Upper lobe of left lung (tissue), 6 donors: ENCODE data around the gene ABHD1. TPM values are rescaled to one million over a fixed set of nuclear protein-coding genes. Genes with fewer than 3 reads are reported as not detected.
A peak's percentile ranks its signal among the peaks of the same experiment; 100 is the strongest.

Experiments used
- ATAC-seq, 2 donors: fragments of 200-7000 bp; cut with Tn5 transposase; one replicate each; pipeline ENCODE4 v1.9.1; 2022; ENCODE audit warnings: mild to moderate bottlenecking in 2 of 2, moderate library complexity in 2 of 2; ENCODE audit not compliant: low FRiP score in 2 of 2
- DNase-seq, 2 donors: peaks; one replicate each; pipeline ENCODE4 v3.0.0-alpha.2; 2019 to 2020
- H3K27ac ChIP-seq, 4 donors: fragments of 200-600 bp; sonication (generic); one replicate each; pipeline ENCODE4 v1.5.1; 2016 to 2019
- H3K27me3 ChIP-seq, 4 donors: fragments of 200-600 bp; sonication (generic); one replicate each; pipeline ENCODE4 v1.5.1; 2017 to 2019
- H3K36me3 ChIP-seq, 4 donors: fragments of 200-600 bp; sonication (generic); one replicate each; pipeline ENCODE4 v1.5.1; 2016 to 2019
- H3K4me1 ChIP-seq, 4 donors: fragments of 200-600 bp; sonication (generic); one replicate each; pipeline ENCODE4 v1.5.1; 2018 to 2019
- H3K4me3 ChIP-seq, 4 donors: fragments of 200-600 bp; sonication (generic); one replicate each; pipeline ENCODE4 v1.5.1; 2017 to 2019; ENCODE audit warnings: mild to moderate bottlenecking in 2 of 4, moderate library complexity in 1 of 4
- H3K9me3 ChIP-seq, 4 donors: fragments of 200-600 bp; sonication (generic); one replicate each; pipeline ENCODE4 v1.5.1; 2018 to 2019
- EP300 ChIP-seq, 4 donors: sonication (generic); formaldehyde crosslinking; IDR thresholded peaks; one replicate each; pipeline ENCODE4 v1.5.1; 2017; ENCODE audit warnings: antibody characterized with exemption in 4 of 4, control low read depth in 2 of 4
- POLR2A ChIP-seq, 4 donors: fragments of 450-650 bp; IDR thresholded peaks; one replicate each; pipeline ENCODE4 v1.5.1; 2016 to 2017; ENCODE audit warnings: antibody characterized with exemption in 4 of 4, mild to moderate bottlenecking in 2 of 4
- POLR2AphosphoS5 ChIP-seq, 2 donors: sonication (generic); formaldehyde crosslinking; IDR thresholded peaks; one replicate each; pipeline ENCODE4 v1.5.1; 2017; ENCODE audit warnings: antibody characterized with exemption in 2 of 2
- WGBS, 2 donors: methylation state at CpG; one replicate each; pipeline ENCODE4 v1.1.5; 2017 to 2018; 5-methylcytosine and 5-hydroxymethylcytosine counted together
- total RNA-seq, 6 donors: library from RNA; depleted of rRNA in 4 of 6; stranded (reverse); fragments of >200 nt in 4 of 6; gene quantifications; one replicate each; pipeline versions ENCODE4 v1.1.0 to v1.2.1, GENCODE V29; 2016 to 2021
- TF ChIP-seq, protein P1 (sequence below), 6 experiments: fragments of 450-650 bp in 4 of 6; fragments of 200-600 bp in 2 of 6; sonication (generic) in 2 of 6; IDR thresholded peaks; one replicate each; pipeline ENCODE4 v1.5.1; 2016 to 2019; ENCODE audit warnings: antibody characterized with exemption in 6 of 6
- donor health status: DM: no; HTN: no; CAD: no; lungs with moderate emphysema.
- donor health status: DM: no; HTN: yes; CAD: no; lungs with severe emphysema.

The ABHD1 gene
- total RNA-seq, 6 donors from 2014 or later = 0.10 to 0.30 (median 0.11) TPM; not detected in 3

- no peak for DNase-seq
- H3K36me3 ChIP-seq = no peaks in the 10 kb centered on the region
- H3K4me3 ChIP-seq = no peak overlapping the region
- H3K27me3 ChIP-seq = no peaks in the 10 kb centered on the region
- TF ChIP-seq POLR2AphosphoS5 (IDR thresholded peaks at IDR 0.05) (no peak), POLR2A (IDR thresholded peaks at IDR 0.05) (no peak), EP300 (IDR thresholded peaks at IDR 0.05) (no peak)
- TF ChIP-seq, protein P1, sequence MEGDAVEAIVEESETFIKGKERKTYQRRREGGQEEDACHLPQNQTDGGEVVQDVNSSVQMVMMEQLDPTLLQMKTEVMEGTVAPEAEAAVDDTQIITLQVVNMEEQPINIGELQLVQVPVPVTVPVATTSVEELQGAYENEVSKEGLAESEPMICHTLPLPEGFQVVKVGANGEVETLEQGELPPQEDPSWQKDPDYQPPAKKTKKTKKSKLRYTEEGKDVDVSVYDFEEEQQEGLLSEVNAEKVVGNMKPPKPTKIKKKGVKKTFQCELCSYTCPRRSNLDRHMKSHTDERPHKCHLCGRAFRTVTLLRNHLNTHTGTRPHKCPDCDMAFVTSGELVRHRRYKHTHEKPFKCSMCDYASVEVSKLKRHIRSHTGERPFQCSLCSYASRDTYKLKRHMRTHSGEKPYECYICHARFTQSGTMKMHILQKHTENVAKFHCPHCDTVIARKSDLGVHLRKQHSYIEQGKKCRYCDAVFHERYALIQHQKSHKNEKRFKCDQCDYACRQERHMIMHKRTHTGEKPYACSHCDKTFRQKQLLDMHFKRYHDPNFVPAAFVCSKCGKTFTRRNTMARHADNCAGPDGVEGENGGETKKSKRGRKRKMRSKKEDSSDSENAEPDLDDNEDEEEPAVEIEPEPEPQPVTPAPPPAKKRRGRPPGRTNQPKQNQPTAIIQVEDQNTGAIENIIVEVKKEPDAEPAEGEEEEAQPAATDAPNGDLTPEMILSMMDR (IDR thresholded peaks at IDR 0.05) = no peak
- no peaks in the 10 kb centered on the region for H3K9me3 ChIP-seq
- 88 to 94% methylated on average over 8 of the region's 8 CpGs for WGBS, 2 donors
- no peaks in the 10 kb centered on the region for H3K4me1 ChIP-seq
- no peak overlapping the region for H3K27ac ChIP-seq
- no peak for ATAC-seq
Measured at GRCh38 chr2:27147935-27148334, 24.3 kb downstream of the ABHD1 start.

GRCh38 chr2:27148801-27149439 is 25.3 kb downstream of the ABHD1 start, which contains the start of gene TCF23:
Gene TCF23, plus strand, starts transcription at chr2:27149004. Its CDS starts 130 bp downstream, at chr2:27149134.
- no peak within 1 kb of the TSS for H3K27ac ChIP-seq
- H3K27me3 ChIP-seq = no peaks in the 10 kb centered on the region
- ATAC-seq (peak in 1 of 2 donors; percentile 50), DNase-seq (no peak)
- TF ChIP-seq, protein P1 (IDR thresholded peaks at IDR 0.05) = no peak
- no peak for TF ChIP-seq POLR2AphosphoS5 (IDR thresholded peaks at IDR 0.05)
- no peaks in the 10 kb centered on the region for H3K9me3 ChIP-seq
- no peaks in the 10 kb centered on the region for H3K4me1 ChIP-seq
- no peaks in the 10 kb centered on the region for H3K36me3 ChIP-seq
- 68 to 77% methylated on average over 4 to 12 of the region's 12 CpGs for WGBS, 2 donors
- H3K4me3 ChIP-seq = no peak within 1 kb of the TSS

DNA sequence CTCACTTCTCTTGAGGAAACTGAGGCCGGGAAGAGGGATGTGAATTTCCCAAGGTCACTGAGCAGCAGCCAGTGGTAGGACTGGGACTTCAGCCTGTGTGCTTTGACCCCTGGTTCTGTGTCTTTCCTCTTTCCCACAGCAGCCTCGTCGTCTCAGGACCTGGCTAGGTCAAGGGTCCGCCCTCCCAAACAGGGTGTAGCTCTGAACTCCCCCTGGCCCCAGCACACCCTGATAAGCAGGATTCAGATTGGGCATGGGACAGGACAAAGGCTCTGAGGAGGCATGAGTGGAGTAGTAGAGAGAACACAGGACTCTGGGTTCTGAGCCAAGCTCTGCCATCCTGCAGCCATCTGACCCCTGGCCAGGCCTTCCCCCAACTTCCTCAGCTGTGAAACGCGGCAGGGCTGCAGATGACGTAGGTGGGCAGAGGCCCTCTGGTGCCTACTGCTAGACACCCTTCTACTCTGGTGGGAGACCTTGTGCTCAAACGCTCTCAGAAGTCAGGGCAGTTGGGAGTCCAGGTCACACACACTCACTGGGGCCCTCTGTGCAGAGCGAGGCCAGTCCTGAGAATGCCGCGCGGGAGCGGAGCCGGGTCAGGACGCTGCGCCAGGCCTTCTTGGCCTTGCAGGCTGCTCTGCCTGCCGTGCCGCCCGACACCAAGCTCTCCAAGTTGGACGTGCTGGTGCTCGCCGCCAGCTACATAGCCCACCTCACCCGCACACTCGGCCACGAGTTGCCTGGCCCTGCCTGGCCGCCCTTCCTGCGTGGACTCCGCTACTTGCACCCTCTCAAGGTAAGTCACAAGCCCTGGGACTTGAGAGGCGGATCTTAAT is 26.2 kb downstream of the ABHD1 start:
- Histone ChIP-seq H3K9me3 (no peaks in the 10 kb centered on the region), H3K36me3 (no peaks in the 10 kb centered on the region), H3K4me3 (no peak overlapping the region), H3K4me1 (no peaks in the 10 kb centered on the region), H3K27ac (no peak overlapping the region), H3K27me3 (no peaks in the 10 kb centered on the region)
- peak in 1 of 2 donors; percentile 80 for DNase-seq
- ATAC-seq = peak in 1 of 2 donors; percentile 13
- 89% methylated on average over 7 to 29 of the region's 29 CpGs for WGBS, 2 donors
- no peak for TF ChIP-seq POLR2A (IDR thresholded peaks at IDR 0.05)

GRCh38 chr2:27150639-27151230 is 27.1 kb downstream of the ABHD1 start:
- 87 to 90% methylated on average over 8 of the region's 8 CpGs for WGBS, 2 donors
- no peak for ATAC-seq
- H3K9me3 ChIP-seq = no peaks in the 10 kb centered on the region

More at GRCh38 chr2:27150639-27151230, 27.1 kb downstream of the ABHD1 start:
- TF ChIP-seq EP300 (IDR thresholded peaks at IDR 0.05) = no peak
- no peak for TF ChIP-seq POLR2A (IDR thresholded peaks at IDR 0.05)
- TF ChIP-seq, protein P1 (IDR thresholded peaks at IDR 0.05) = no peak
- TF ChIP-seq POLR2AphosphoS5 (IDR thresholded peaks at IDR 0.05) = no peak
- Histone ChIP-seq H3K27me3 (no peaks in the 10 kb centered on the region), H3K36me3 (no peaks in the 10 kb centered on the region), H3K4me1 (no peaks in the 10 kb centered on the region), H3K4me3 (no peak overlapping the region), H3K27ac (no peak overlapping the region)
- DNase-seq = no peak
